SK-N-MC (cell line): ENCODE data around the gene MAPK8IP2.

ENCODE experiments used
- EZH2 ChIP-seq: fragments of 200-600 bp; sonication (generic); IDR thresholded peaks from one replicate; pipeline ENCODE4 v1.6.1; 2017; ENCODE audit warnings: antibody characterized with exemption
- FOXP2 ChIP-seq: optimal IDR thresholded peaks from 2 replicates; pipeline ENCODE3; 2011; ENCODE audit warnings: mild to moderate bottlenecking, moderate library complexity; ENCODE audit not compliant: insufficient read depth; ENCODE audit errors: extremely low read length, control extremely low read depth
- POLR2AphosphoS5 ChIP-seq: IDR thresholded peaks from 2 replicates; pipeline ENCODE4 v1.6.1; 2012; ENCODE audit warnings: mild to moderate bottlenecking, low read depth, low read length, borderline replicate concordance

- TF ChIP-seq EZH2 (no peak), POLR2AphosphoS5 (no peak), FOXP2 (no peak)
These were observed 29.8 kb downstream of the MAPK8IP2 start for GRCh38 chr22:50630376-50630775.
